Body of pancreas (tissue), 4 donors: Measurements from ENCODE around the gene WDR12. TPM values are rescaled to one million over a fixed set of nuclear protein-coding genes. Genes with fewer than 3 reads are reported as not detected.
"Not testable (repeated sequence)": the region's sequence is repeated elsewhere in the genome, so short reads cannot be mapped to it uniquely, and the experiment has no call there.

Experiments used
- ATAC-seq: fragments of 150-250 bp; one replicate; pipeline ENCODE4 v1.9.1; 2016
- DNase-seq, 4 donors: peaks; one replicate each; pipeline ENCODE4 v3.0.0-alpha.2; 2019
- H3K27ac ChIP-seq, 4 donors: fragments of 200-600 bp; sonication (generic); 1 replicate in 3 of 4; 2 replicates in 1 of 4; pipeline versions ENCODE4 v1.5.1 to v1.6.1; 2016 to 2019; ENCODE audit warnings: mild to moderate bottlenecking in 1 of 4, mixed read lengths in 1 of 4, moderate library complexity in 1 of 4
- H3K27me3 ChIP-seq, 2 donors: fragments of 200-600 bp; sonication (generic); one replicate each; pipeline ENCODE4 v1.6.0; 2016; ENCODE audit warnings: mild to moderate bottlenecking in 1 of 2
- H3K36me3 ChIP-seq, 2 donors: fragments of 200-600 bp; sonication (generic); replicated peaks in 1 of 2; 2 replicates each; pipeline ENCODE4 v1.5.1; 2016; ENCODE audit warnings: low read depth in 2 of 2; ENCODE audit not compliant: insufficient read depth in 1 of 2
- H3K4me1 ChIP-seq: fragments of 200-600 bp; sonication (generic); one replicate; pipeline ENCODE4 v1.6.0; 2016
- H3K4me3 ChIP-seq, 2 donors: fragments of 200-600 bp; sonication (generic); 1 replicate in 1 of 2; 2 replicates in 1 of 2; pipeline ENCODE4 v1.5.1; 2016 to 2019
- H3K9me3 ChIP-seq, 3 donors: fragments of 200-600 bp; sonication (generic); 1 replicate in 2 of 3; 2 replicates in 1 of 3; pipeline ENCODE4 v1.5.1; 2016
- CTCF ChIP-seq, 7 experiments: fragments of 450-650 bp in 4 of 7; fragments of 200-600 bp in 3 of 7; sonication (generic) in 3 of 7; IDR thresholded peaks; one replicate each; pipeline ENCODE4 v1.5.1; 2016 to 2019; ENCODE audit warnings: antibody characterized with exemption in 7 of 7
- POLR2A ChIP-seq, 3 donors: fragments of 450-650 bp; IDR thresholded peaks; one replicate each; pipeline ENCODE4 v1.6.1; 2016; ENCODE audit warnings: antibody characterized with exemption in 3 of 3, mild to moderate bottlenecking in 2 of 3
- WGBS, 2 donors: methylation state at CpG; one replicate each; pipeline ENCODE4 v1.1.5; 2017; 5-methylcytosine and 5-hydroxymethylcytosine counted together
- intact Hi-C: fragments of 100-400 bp; cut with DNase I; formaldehyde crosslinking; loops from one replicate; pipeline ENCODE4 v1.15.1; 2023
- total RNA-seq, 2 donors: library from RNA; depleted of rRNA; stranded (reverse); fragments of >200 nt; gene quantifications; one replicate each; pipeline ENCODE4 v1.1.0, GENCODE V29; 2016

Gene WDR12
- total RNA-seq, 2 donors from 2014 or later: 5.3 to 9.9 TPM

DNA sequence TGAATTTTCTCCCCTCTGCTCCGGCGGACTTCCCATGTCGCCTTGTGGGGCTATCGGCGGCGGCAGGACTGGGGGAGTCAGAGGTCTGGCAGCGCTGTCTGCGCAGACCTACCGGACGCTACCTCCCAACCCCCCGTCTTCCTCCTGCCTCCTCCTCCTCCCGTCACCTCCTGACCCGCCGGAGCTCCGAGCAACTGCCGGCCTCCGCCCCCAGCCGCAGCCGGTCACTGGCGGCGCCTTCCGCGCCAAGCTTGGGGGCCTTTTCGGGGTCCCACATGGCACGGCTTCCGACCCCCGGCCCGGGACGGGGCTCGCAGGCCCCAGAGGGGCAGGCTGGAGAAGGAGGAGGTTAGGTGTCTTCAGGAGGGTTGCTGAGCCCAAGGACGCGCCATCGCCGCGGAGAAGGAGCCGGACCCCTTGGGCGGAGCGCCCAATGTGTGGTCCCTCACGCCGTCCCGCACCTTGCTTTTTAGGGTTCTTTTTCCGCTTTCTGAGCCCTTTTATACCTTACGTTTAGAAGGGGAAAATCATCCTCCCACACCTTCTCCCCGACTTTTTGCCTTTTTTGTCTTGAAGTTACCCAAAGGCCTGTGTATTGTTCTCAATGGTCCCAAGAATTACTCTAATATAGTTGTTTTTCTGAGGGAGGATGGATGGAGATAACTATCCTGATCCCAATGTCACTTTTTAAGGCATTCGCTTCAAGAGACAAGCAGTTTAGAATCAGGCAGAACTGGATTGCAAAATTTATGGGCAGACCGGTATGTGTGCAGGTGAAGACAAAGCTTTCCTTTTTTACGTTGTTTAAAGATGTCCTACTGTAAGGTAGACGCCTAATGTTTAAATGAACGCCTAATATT is 1.1 kb upstream of the WDR12 start:
- intact Hi-C loops, H3K9me3 ChIP-seq, DNase-seq, H3K27me3 ChIP-seq, H3K36me3 ChIP-seq: not testable (repeated sequence)
- Histone ChIP-seq H3K27ac (peak overlapping the region in 3 of 4 donors; percentile 57 to 92 (median 88)), H3K4me1 (peaks cover 11% of the 10 kb centered on the region), H3K4me3 (peak overlapping the region; percentile 69 to 74)
- WGBS, 2 donors: 0 to 4% methylated on average over 7 to 10 of the region's 49 CpGs
- ATAC-seq: peak; percentile 64
- peak in 1 of 7 experiments; percentile 4 for TF ChIP-seq CTCF (IDR thresholded peaks at IDR 0.05)

- Histone ChIP-seq H3K27me3 (no peaks in the 10 kb centered on the region), H3K36me3 (no peaks in the 10 kb centered on the region), H3K4me1 (peaks cover 11% of the 10 kb centered on the region), H3K9me3 (no peaks in the 10 kb centered on the region), H3K4me3 (peak overlapping the region; percentile 69 to 74), H3K27ac (peak overlapping the region in 3 of 4 donors; percentile 57 to 92 (median 88))
- DNase-seq (no peak), ATAC-seq (no peak)
- intact Hi-C loops: no loop called here
- 0% methylated on average over 8 of the region's 8 CpGs for WGBS, 2 donors
- TF ChIP-seq CTCF (IDR thresholded peaks at IDR 0.05): no peak
- TF ChIP-seq POLR2A (IDR thresholded peaks at IDR 0.05): no peak
Observed at GRCh38 chr2:202911203-202911511, 316 bp downstream of the WDR12 start.

- Histone ChIP-seq H3K27me3 (no peaks in the 10 kb centered on the region), H3K4me1 (peaks cover 11% of the 10 kb centered on the region), H3K27ac (peak overlapping the region in 1 of 4 donors; percentile 57), H3K9me3 (no peaks in the 10 kb centered on the region), H3K36me3 (no peaks in the 10 kb centered on the region), H3K4me3 (peak overlapping the region in 1 of 2 donors; percentile 69)
- 3 to 5% methylated on average over 3 of the region's 3 CpGs for WGBS, 2 donors
- TF ChIP-seq CTCF (IDR thresholded peaks at IDR 0.05): no peak
- TF ChIP-seq POLR2A (IDR thresholded peaks at IDR 0.05): no peak
- no peak for DNase-seq
- intact Hi-C loops: no loop called here
- ATAC-seq: no peak
Observed at GRCh38 chr2:202910698-202911097, 775 bp downstream of the WDR12 start.

GRCh38 chr2:202910250-202910649 is 1.2 kb downstream of the WDR12 start:
- H3K9me3 ChIP-seq, H3K27ac ChIP-seq, DNase-seq, H3K4me3 ChIP-seq, H3K27me3 ChIP-seq, H3K36me3 ChIP-seq, intact Hi-C loops, ATAC-seq: not testable (repeated sequence)
- H3K4me1 ChIP-seq: peaks cover 11% of the 10 kb centered on the region
- WGBS, 2 donors: 71 to 82% methylated on average over 5 of the region's 5 CpGs

- H3K4me1 ChIP-seq: peaks cover 11% of the 10 kb centered on the region
- ATAC-seq (no peak), DNase-seq (no peak)
- no peak overlapping the region for H3K4me3 ChIP-seq
- WGBS, 2 donors: 85 to 86% methylated on average over 6 of the region's 6 CpGs
- intact Hi-C loops: no loop called here
- H3K9me3 ChIP-seq: no peaks in the 10 kb centered on the region
- no peaks in the 10 kb centered on the region for H3K36me3 ChIP-seq
- TF ChIP-seq CTCF (IDR thresholded peaks at IDR 0.05): no peak
- no peak for TF ChIP-seq POLR2A (IDR thresholded peaks at IDR 0.05)
- no peak overlapping the region for H3K27ac ChIP-seq
- no peaks in the 10 kb centered on the region for H3K27me3 ChIP-seq
Observed at GRCh38 chr2:202909394-202910192, 1.9 kb downstream of the WDR12 start.
